HepG2 (cell line): ENCODE results near the gene POU3F4. TPM values are rescaled to one million over a fixed set of nuclear protein-coding genes. Genes with fewer than 3 reads are reported as not detected.
A peak's percentile ranks its signal among the peaks of the same experiment; 100 is the strongest.

Experiments
- ATAC-seq: fragments of 200-7000 bp; cut with Tn5 transposase; 3 replicates; pipeline ENCODE4 v1.9.1; 2020; ENCODE audit warnings: mild to moderate bottlenecking, moderate library complexity
- BruUV-seq: library from RNA; stranded (reverse); fragments of 400-500 nt; replicated peaks from 2 replicates; lab custom pipeline; 2021; lab: Mats Ljungman, UMichigan
- CTCF ChIA-PET: fragments of 300-600 bp; formaldehyde crosslinking; extraction: SDS; loops from one replicate; lab custom pipeline; 2021; ENCODE audit warnings: low total read pairs, inconsistent platforms, low intra/inter-chr PET ratio; lab: Yijun Ruan, JAX
- POLR2A ChIA-PET: fragments of 350-600 bp; sonication (Branson Sonifier 250); formaldehyde crosslinking; loops from one replicate; lab custom pipeline; 2020; ENCODE audit warnings: antibody characterized with exemption, inconsistent platforms; lab: Yijun Ruan, JAX
- DNase-seq: peaks from one replicate; pipeline ENCODE4 v3.0.0-alpha.2; 2015; ENCODE audit warnings: low spot score
- FAIRE-seq: peaks from 3 replicates; lab custom pipeline; 2011; peaks lifted over from hg19 to GRCh38; lab: Jason Lieb, UNC
- H2AFZ ChIP-seq: one replicate; pipeline ENCODE4 v1.6.1; 2011; ENCODE audit warnings: low read length, inconsistent platforms
- H3K27ac ChIP-seq: fragments of 300-600 bp; 3 replicates; pipeline ENCODE4 v1.8.0; 2011; ENCODE audit warnings: mixed run types, mild to moderate bottlenecking, mixed read lengths, low read length, inconsistent platforms; ENCODE audit not compliant: insufficient read depth; ENCODE audit errors: extremely low read length
- H3K27me3 ChIP-seq, 2 experiments: fragments of 200-600 bp in 1 of 2; 2 replicates in 1 of 2; 3 replicates in 1 of 2; pipeline versions ENCODE4 v1.6.0 to v1.8.0; 2011; ENCODE audit warnings: low read length in 2 of 2, mild to moderate bottlenecking in 2 of 2, moderate library complexity in 2 of 2, inconsistent platforms in 1 of 2; ENCODE audit not compliant: insufficient read depth in 2 of 2, control insufficient read depth in 1 of 2
- H3K36me3 ChIP-seq, 2 experiments: fragments of 200-600 bp in 1 of 2; replicated peaks in 1 of 2; 2 replicates in 1 of 2; 3 replicates in 1 of 2; pipeline versions ENCODE4 v1.5.1 to v1.8.0; 2011; ENCODE audit warnings: low read length in 2 of 2, inconsistent platforms in 1 of 2; ENCODE audit not compliant: insufficient read depth in 2 of 2, control insufficient read depth in 1 of 2
- H3K4me1 ChIP-seq: 2 replicates; pipeline ENCODE4 v1.5.1; 2012; ENCODE audit warnings: low read length, inconsistent platforms; ENCODE audit not compliant: insufficient read depth
- H3K4me2 ChIP-seq: 2 replicates; pipeline ENCODE4 v1.6.0; 2011; ENCODE audit warnings: low read depth, low read length, inconsistent platforms
- H3K4me3 ChIP-seq, 3 experiments: fragments of 200-600 bp in 1 of 3; sonication (generic), shearing (Covaris generic) in 1 of 3; replicated peaks in 1 of 3; 2 replicates each; pipeline ENCODE4 v1.5.1; 2011 to 2016; ENCODE audit warnings: low read length in 3 of 3, inconsistent platforms in 2 of 3, low read depth in 2 of 3, mild to moderate bottlenecking in 2 of 3, control low read depth in 1 of 3, mixed read lengths in 1 of 3; ENCODE audit not compliant: insufficient read depth in 1 of 3
- H3K79me2 ChIP-seq: one replicate; pipeline ENCODE4 v1.6.1; 2011; ENCODE audit warnings: low read length, inconsistent platforms; ENCODE audit not compliant: insufficient read depth
- H3K9ac ChIP-seq: 2 replicates; pipeline ENCODE4 v1.6.0; 2011; ENCODE audit warnings: mild to moderate bottlenecking, low read depth, low read length, inconsistent platforms; ENCODE audit not compliant: insufficient read depth
- H3K9me3 ChIP-seq: 2 replicates; pipeline ENCODE4 v1.5.1; 2012; ENCODE audit warnings: mild to moderate bottlenecking, low read length
- H4K20me1 ChIP-seq: 2 replicates; pipeline ENCODE4 v1.6.0; 2011; ENCODE audit warnings: inconsistent platforms, mild to moderate bottlenecking, low read length, moderate library complexity; ENCODE audit not compliant: insufficient read depth
- ZNF713 ChIP-seq: sonication (generic); formaldehyde crosslinking; IDR thresholded peaks from 2 replicates; pipeline ENCODE4 v1.4.0; 2020; ENCODE audit warnings: mild to moderate bottlenecking, missing genetic modification reagents
- ZNF850 ChIP-seq: sonication (generic); formaldehyde crosslinking; conservative IDR thresholded peaks from 2 replicates; pipeline ENCODE4 v1.9.0; 2021; ENCODE audit warnings: mild to moderate bottlenecking, missing genetic modification reagents
- WGBS: methylation state at CpG from one replicate; pipeline ENCODE4 v1.1.6; 2017; ENCODE audit warnings: low lambda C conversion rate; 5-methylcytosine and 5-hydroxymethylcytosine counted together
- in situ Hi-C: cut with HindIII; loops from 2 replicates; pipeline ENCODE4 v1.10.0; 2017; ENCODE audit warnings: low pct_unique_long_range_greater_than_20kb; ENCODE audit not compliant: extremely low pct_ligation_motif_present
- intact Hi-C: fragments of 100-400 bp; cut with micrococcal nuclease; formaldehyde crosslinking; loops from one replicate; pipeline ENCODE4 v1.10.0; 2022; ENCODE audit not compliant: unreplicated experiment
- polyA plus RNA-seq, 8 experiments: library from polyadenylated mRNA; depleted of rRNA in 3 of 8; stranded (reverse) in 7 of 8; unstranded in 1 of 8; fragments of >200 nt; fragmentation: Illumina TruSeq in 4 of 8; extraction: Trizol in 4 of 8; gene quantifications; 2 replicates each; pipeline versions ENCODE4 v1.2.1 to v1.2.3, GENCODE V29; 2011 to 2016; ENCODE audit warnings: low read depth in 4 of 8, missing spikeins in 1 of 8, mixed read lengths in 1 of 8; ENCODE audit not compliant: insufficient read depth in 1 of 8
- total RNA-seq, 5 experiments: library from RNA; depleted of rRNA; stranded (reverse); fragments of >200 nt; fragmentation: Illumina TruSeq; extraction: Trizol; gene quantifications; 2 replicates each; pipeline ENCODE4 v1.2.3, GENCODE V29; 2016; ENCODE audit warnings: low read depth in 1 of 5
- TF ChIP-seq, protein P1 (sequence below): sonication (generic); formaldehyde crosslinking; IDR thresholded peaks from 2 replicates; pipeline ENCODE4 v1.5.0; 2020; ENCODE audit warnings: mild to moderate bottlenecking, missing genetic modification reagents
- TF ChIP-seq, protein P2 (sequence below): sonication (generic); formaldehyde crosslinking; IDR thresholded peaks from 2 replicates; pipeline ENCODE4 v1.5.0; 2020; ENCODE audit warnings: mild to moderate bottlenecking, missing genetic modification reagents
- TF ChIP-seq, protein P3 (sequence below): sonication (generic); formaldehyde crosslinking; IDR thresholded peaks from 2 replicates; pipeline ENCODE4 v1.5.0; 2020; ENCODE audit warnings: mild to moderate bottlenecking, missing genetic modification reagents, moderate library complexity

Gene POU3F4
- total and polyA plus RNA-seq, 2 of the 13 experiments (the other 11 are each of a cell fraction or from before 2014, with no cell fraction given): not detected

DNA sequence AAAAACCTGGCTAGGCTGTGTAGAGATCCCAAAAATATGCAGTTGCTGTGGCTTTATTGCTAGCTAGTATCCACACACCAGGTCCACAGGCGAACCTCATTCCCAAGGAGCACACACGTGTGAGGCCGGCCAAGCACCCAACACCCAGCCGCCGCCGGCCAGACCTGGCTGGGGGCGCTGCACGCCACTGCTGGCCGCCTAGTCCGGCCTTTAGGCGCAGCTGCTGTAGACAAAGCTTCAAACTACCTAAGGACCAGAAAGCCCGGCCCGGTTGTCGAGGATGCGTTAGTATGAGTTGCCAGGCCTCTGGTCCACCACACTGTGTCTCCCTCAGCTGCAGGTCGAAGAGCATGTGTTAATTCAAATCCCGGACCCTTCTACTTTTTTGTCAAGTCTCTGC lies 3.1 kb downstream of the POU3F4 start:
- in situ Hi-C loops: no loop called here
- BruUV-seq: no TSS peak
- no peak overlapping the region for H3K9ac ChIP-seq

DNA sequence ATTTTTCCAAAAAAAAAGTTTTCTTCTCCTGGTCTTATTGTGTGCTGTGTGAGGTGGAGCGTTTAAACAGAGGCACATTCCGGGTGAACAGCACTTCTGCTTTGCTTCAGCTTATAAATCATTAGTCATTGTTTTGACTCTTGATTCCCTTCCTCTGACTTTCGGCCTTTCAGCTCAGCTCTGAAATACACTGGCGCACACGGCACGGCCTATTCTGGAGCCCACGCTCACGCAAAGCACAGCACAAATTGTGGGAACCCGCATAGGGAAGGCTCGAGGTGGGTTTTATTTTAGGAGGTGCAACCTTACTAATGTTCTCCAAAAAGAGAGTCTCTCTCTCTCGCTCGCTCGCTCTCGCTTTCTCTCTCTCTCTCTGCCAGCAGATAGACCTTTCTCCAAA lies 4.0 kb downstream of the POU3F4 start:
- POLR2A ChIA-PET: no interaction called here
- Histone ChIP-seq H3K27me3 (no peaks in the 10 kb centered on the region), H4K20me1 (no peaks in the 10 kb centered on the region), H3K36me3 (no peaks in the 10 kb centered on the region), H3K4me3 (no peak overlapping the region), H3K4me1 (no peaks in the 10 kb centered on the region), H2AFZ (no peak overlapping the region), H3K4me2 (no peak overlapping the region), H3K9me3 (no peaks in the 10 kb centered on the region), H3K27ac (no peak overlapping the region), H3K9ac (no peak overlapping the region), H3K79me2 (no peaks in the 10 kb centered on the region)
- 31% methylated on average over 3 of the region's 14 CpGs for WGBS
- CTCF ChIA-PET: no interaction called here
- ATAC-seq (no peak), DNase-seq (no peak), FAIRE-seq (no peak)
- in situ Hi-C loops (no loop called here), intact Hi-C loops (no loop called here)
- no TSS peak for BruUV-seq
- TF ChIP-seq, protein P1, sequence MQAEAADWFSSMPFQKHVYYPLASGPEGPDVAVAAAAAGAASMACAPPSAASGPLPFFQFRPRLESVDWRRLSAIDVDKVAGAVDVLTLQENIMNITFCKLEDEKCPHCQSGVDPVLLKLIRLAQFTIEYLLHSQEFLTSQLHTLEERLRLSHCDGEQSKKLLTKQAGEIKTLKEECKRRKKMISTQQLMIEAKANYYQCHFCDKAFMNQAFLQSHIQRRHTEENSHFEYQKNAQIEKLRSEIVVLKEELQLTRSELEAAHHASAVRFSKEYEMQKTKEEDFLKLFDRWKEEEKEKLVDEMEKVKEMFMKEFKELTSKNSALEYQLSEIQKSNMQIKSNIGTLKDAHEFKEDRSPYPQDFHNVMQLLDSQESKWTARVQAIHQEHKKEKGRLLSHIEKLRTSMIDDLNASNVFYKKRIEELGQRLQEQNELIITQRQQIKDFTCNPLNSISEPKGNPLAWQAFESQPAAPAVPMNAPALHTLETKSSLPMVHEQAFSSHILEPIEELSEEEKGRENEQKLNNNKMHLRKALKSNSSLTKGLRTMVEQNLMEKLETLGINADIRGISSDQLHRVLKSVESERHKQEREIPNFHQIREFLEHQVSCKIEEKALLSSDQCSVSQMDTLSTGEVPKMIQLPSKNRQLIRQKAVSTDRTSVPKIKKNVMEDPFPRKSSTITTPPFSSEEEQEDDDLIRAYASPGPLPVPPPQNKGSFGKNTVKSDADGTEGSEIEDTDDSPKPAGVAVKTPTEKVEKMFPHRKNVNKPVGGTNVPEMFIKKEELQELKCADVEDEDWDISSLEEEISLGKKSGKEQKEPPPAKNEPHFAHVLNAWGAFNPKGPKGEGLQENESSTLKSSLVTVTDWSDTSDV (CRISPR knock-in tag): no peak
- TF ChIP-seq ZNF850 (CRISPR knock-in tag): no peak
- TF ChIP-seq, protein P2, sequence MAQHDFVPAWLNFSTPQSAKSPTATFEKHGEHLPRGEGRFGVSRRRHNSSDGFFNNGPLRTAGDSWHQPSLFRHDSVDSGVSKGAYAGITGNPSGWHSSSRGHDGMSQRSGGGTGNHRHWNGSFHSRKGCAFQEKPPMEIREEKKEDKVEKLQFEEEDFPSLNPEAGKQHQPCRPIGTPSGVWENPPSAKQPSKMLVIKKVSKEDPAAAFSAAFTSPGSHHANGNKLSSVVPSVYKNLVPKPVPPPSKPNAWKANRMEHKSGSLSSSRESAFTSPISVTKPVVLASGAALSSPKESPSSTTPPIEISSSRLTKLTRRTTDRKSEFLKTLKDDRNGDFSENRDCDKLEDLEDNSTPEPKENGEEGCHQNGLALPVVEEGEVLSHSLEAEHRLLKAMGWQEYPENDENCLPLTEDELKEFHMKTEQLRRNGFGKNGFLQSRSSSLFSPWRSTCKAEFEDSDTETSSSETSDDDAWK: no peak

More for the DNA sequence above, 3.1 kb downstream of the POU3F4 start:
- Histone ChIP-seq H3K4me1 (no peaks in the 10 kb centered on the region), H3K4me2 (no peak overlapping the region), H3K79me2 (no peaks in the 10 kb centered on the region), H2AFZ (no peak overlapping the region), H4K20me1 (no peaks in the 10 kb centered on the region), H3K4me3 (no peak overlapping the region), H3K27me3 (no peaks in the 10 kb centered on the region), H3K9me3 (no peaks in the 10 kb centered on the region), H3K36me3 (no peaks in the 10 kb centered on the region), H3K27ac (no peak overlapping the region)
- TF ChIP-seq, protein P3, sequence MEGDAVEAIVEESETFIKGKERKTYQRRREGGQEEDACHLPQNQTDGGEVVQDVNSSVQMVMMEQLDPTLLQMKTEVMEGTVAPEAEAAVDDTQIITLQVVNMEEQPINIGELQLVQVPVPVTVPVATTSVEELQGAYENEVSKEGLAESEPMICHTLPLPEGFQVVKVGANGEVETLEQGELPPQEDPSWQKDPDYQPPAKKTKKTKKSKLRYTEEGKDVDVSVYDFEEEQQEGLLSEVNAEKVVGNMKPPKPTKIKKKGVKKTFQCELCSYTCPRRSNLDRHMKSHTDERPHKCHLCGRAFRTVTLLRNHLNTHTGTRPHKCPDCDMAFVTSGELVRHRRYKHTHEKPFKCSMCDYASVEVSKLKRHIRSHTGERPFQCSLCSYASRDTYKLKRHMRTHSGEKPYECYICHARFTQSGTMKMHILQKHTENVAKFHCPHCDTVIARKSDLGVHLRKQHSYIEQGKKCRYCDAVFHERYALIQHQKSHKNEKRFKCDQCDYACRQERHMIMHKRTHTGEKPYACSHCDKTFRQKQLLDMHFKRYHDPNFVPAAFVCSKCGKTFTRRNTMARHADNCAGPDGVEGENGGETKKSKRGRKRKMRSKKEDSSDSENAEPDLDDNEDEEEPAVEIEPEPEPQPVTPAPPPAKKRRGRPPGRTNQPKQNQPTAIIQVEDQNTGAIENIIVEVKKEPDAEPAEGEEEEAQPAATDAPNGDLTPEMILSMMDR (CRISPR knock-in tag): peak; percentile 14; the same call in 1 of the 2 replicates
- no peak for TF ChIP-seq ZNF713 (CRISPR knock-in tag)
- 7% methylated on average over 4 of the region's 17 CpGs for WGBS
- POLR2A ChIA-PET: no interaction called here
- FAIRE-seq: no peak
- no peak for DNase-seq
- CTCF ChIA-PET: no interaction called here
- peak; percentile 86 for ATAC-seq
- intact Hi-C loops: no loop called here
